ENCODE data around the gene SLF1. TPM values are rescaled to one million over a fixed set of nuclear protein-coding genes. Genes with fewer than 3 reads are reported as not detected.
A peak's percentile ranks its signal among the peaks of the same experiment; 100 is the strongest.

The SLF1 gene
- total and polyA plus RNA-seq, 2 experiments from 2014 or later, result 36.3 to 43.8 TPM

- no peak for ATAC-seq
- Histone ChIP-seq H3K27ac (ENCODE audit: low read depth) (no peak overlapping the region), H3K27me3 (ENCODE audit: insufficient read depth) (no peaks in the 10 kb centered on the region), H2AFZ (no peak overlapping the region), H3K79me2 (replicated peaks; ENCODE audit: insufficient read depth) (no peaks in the 10 kb centered on the region), H3K9me2 (ENCODE audit: insufficient read depth) (no peaks in the 10 kb centered on the region), H4K20me1 (replicated peaks; ENCODE audit: insufficient read depth) (no peaks in the 10 kb centered on the region), H3F3A (replicated peaks; ENCODE audit: low read depth) (no peaks in the 10 kb centered on the region), H3K36me3 (ENCODE audit: insufficient read depth) (0 out of 2 replicates have a peak, but pooled peaks cover 8% of the 10 kb centered on the region), H3K4me2 (no peak overlapping the region), H3K4me3 (no peak overlapping the region), H3K4me1 (ENCODE audit: insufficient read depth) (no peaks in the 10 kb centered on the region)
- Mint-ChIP-seq H3K27me3 (ENCODE audit: insufficient read depth, low read depth, poor library complexity) (no peaks in the 10 kb centered on the region), H3K27ac (0 out of 2 replicates have a peak overlapping the region, but pooled peaks have one; percentile 9), H3K9me3 (no peaks in the 10 kb centered on the region), H3K4me3 (no peak overlapping the region), H3K4me1 (no peaks in the 10 kb centered on the region), H3K36me3 (ENCODE audit: low read depth) (peaks cover 10% of the 10 kb centered on the region; the same call in 2 of the 3 replicates)
- TF ChIP-seq ZNF114 (CRISPR knock-in tag; IDR thresholded peaks at IDR 0.05) (no peak), CREB1 (CRISPR knock-in tag; IDR thresholded peaks at IDR 0.05; ENCODE audit: low read depth) (no peak), EZH2phosphoT487 (IDR thresholded peaks at IDR 0.05; ENCODE audit: unreplicated experiment) (no peak), ZNF462 (CRISPR knock-in tag; IDR thresholded peaks at IDR 0.05) (no peak), ETS1 (IDR thresholded peaks at IDR 0.05) (no peak), NANOG (IDR thresholded peaks at IDR 0.05; ENCODE audit: borderline replicate concordance) (no peak), EZH2 (IDR thresholded peaks at IDR 0.05; ENCODE audit: low read depth, unreplicated experiment) (no peak), ZNF331 (CRISPR knock-in tag; IDR thresholded peaks at IDR 0.05; ENCODE audit: low read depth) (no peak), STAT1 (IDR thresholded peaks at IDR 0.05; ENCODE audit: unreplicated experiment) (no peak)
- DNase-seq (ENCODE audit: low spot score), result no peak
Measured at GRCh38 chr5:94672746-94673145, 54.3 kb downstream of the SLF1 start.

All from GM23338 (cell line).